T47D (cell line): Measurements from ENCODE around the gene C19orf81.

Experiments used
- DNase-seq, 2 experiments: peaks; one replicate each; pipeline versions ENCODE4 v3.0.0 to v3.0.0-alpha.2; 2011 to 2012; ENCODE audit warnings: low read depth in 1 of 2, low spot score in 1 of 2
- JUND ChIP-seq: IDR thresholded peaks from 2 replicates; pipeline ENCODE4 v1.6.1; 2012; ENCODE audit warnings: low read depth
- in situ Hi-C: cut with HindIII; loops from 2 replicates; pipeline ENCODE4 v1.10.0; 2016; ENCODE audit warnings: low sequenced_read_pairs, low pct_unique_long_range_greater_than_20kb

The C19orf81 gene

GRCh38 chr19:50690439-50690838, 41.2 kb downstream of the C19orf81 start:
- TF ChIP-seq JUND = no peak
- no peak for DNase-seq
- in situ Hi-C loops = no loop called here

GRCh38 chr19:50693064-50693975, 44.1 kb downstream of the C19orf81 start:
- TF ChIP-seq JUND = no peak
- no peak for DNase-seq
- in situ Hi-C loops = no loop called here

GRCh38 chr19:50694815-50695145, 45.5 kb downstream of the C19orf81 start:
- TF ChIP-seq JUND = no peak
- in situ Hi-C loops = no loop called here
- DNase-seq = no peak

- in situ Hi-C loops = no loop called here
- peak in 1 of 2 experiments; percentile 31 for DNase-seq
- no peak for TF ChIP-seq JUND
These were observed 46.2 kb downstream of the C19orf81 start for GRCh38 chr19:50695251-50696093.

GRCh38 chr19:50696094-50696483, 46.8 kb downstream of the C19orf81 start:
- no peak for TF ChIP-seq JUND
- in situ Hi-C loops = no loop called here
- no peak for DNase-seq

- in situ Hi-C loops = no loop called here
- TF ChIP-seq JUND = no peak
- DNase-seq = no peak
These were observed 48.3 kb downstream of the C19orf81 start for GRCh38 chr19:50697414-50698124.

GRCh38 chr19:50701367-50701985, 52.2 kb downstream of the C19orf81 start:
- no peak for TF ChIP-seq JUND
- in situ Hi-C loops = no loop called here
- no peak for DNase-seq

GRCh38 chr19:50702158-50702870, 53.1 kb downstream of the C19orf81 start:
- DNase-seq = no peak
- in situ Hi-C loops = no loop called here
- TF ChIP-seq JUND = no peak

GRCh38 chr19:50702871-50703829, 53.9 kb downstream of the C19orf81 start:
- no peak for TF ChIP-seq JUND
- DNase-seq = no peak
- in situ Hi-C loops = no loop called here

- TF ChIP-seq JUND = no peak
- DNase-seq = peak; percentile 55 to 71
- in situ Hi-C loops = no loop called here
These were observed 54.9 kb downstream of the C19orf81 start for GRCh38 chr19:50703915-50704796.
